Measurements from ENCODE around the gene SHCBP1. TPM values are rescaled to one million over a fixed set of nuclear protein-coding genes. Genes with fewer than 3 reads are reported as not detected.
"Not testable (repeated sequence)": the region's sequence is repeated elsewhere in the genome, so short reads cannot be mapped to it uniquely, and the experiment has no call there.

SHCBP1 gene
- total RNA-seq, 1 experiment from 2014 or later: 10.0 TPM

DNA sequence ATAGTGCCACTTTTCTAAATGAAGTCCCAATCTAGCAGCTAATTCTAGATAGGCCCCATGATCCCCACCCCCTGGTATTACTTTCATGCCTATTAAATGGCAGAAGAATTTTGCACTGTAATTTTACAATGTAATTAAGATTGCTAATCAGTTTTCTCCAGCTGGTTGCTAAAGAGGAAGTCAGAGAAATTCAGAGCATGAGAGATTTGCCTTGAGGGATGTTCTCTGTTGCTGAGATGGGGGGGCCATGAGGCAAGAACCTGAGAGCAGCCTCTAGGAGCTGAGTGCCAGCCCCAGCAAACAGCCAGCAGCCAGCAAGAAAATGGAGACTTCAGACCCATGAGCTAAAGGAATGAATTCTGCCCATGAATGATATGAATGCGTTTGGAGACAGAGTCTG lies 38.9 kb downstream of the SHCBP1 start:
- H3K27me3 ChIP-seq (ENCODE audit: control insufficient read depth, insufficient read depth, low read length): no peaks in the 10 kb centered on the region
- peaks cover 8% of the 10 kb centered on the region for H3K36me3 ChIP-seq (replicated peaks; ENCODE audit: control insufficient read depth, insufficient read depth, low read length)
- DNase-seq: no peak
- H3K4me3 ChIP-seq (ENCODE audit: insufficient read depth, low read depth, low read length): no peak overlapping the region

DNA sequence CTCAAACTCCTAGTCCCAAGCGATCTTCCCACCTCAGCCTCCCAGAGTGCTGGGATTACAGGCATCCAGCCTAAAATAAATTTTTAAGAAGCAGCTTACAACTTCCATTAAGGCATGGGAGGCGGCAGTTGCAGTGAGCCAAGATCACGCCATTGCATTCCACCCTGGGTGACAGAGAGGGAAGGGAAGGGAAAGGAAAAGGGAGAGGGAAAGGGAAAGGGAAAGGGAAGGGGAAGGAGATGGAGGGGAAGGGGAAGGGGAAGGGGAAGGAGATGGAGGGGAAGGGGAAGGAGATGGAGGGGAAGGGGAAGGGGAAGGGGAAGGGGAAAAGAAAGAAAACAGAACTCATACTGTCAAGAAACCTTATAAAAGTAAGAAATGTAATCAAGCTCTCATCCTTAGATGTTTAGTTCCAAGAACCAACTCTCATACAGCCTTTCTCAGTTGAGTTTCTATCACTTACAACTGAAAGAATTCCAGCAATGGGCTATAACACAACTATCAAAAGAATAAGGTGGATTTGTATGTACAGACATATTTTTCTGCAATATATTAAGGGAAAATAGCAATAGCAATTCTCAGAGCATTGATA lies 43.1 kb downstream of the SHCBP1 start:
- Histone ChIP-seq H3K4me3 (ENCODE audit: insufficient read depth, low read depth, low read length) (no peak overlapping the region), H3K27me3 (ENCODE audit: control insufficient read depth, insufficient read depth, low read length) (no peaks in the 10 kb centered on the region), H3K36me3 (replicated peaks; ENCODE audit: control insufficient read depth, insufficient read depth, low read length) (peaks cover 8% of the 10 kb centered on the region)
- DNase-seq: no peak

GRCh38 chr16:46573834-46574159 lies 47.4 kb downstream of the SHCBP1 start:
- Histone ChIP-seq H3K27me3 (ENCODE audit: control insufficient read depth, insufficient read depth, low read length) (no peaks in the 10 kb centered on the region), H3K36me3 (replicated peaks; ENCODE audit: control insufficient read depth, insufficient read depth, low read length) (no peaks in the 10 kb centered on the region), H3K4me3 (ENCODE audit: insufficient read depth, low read depth, low read length) (no peak overlapping the region)
- no peak for DNase-seq

- Histone ChIP-seq H3K27me3 (ENCODE audit: control insufficient read depth, insufficient read depth, low read length) (no peaks in the 10 kb centered on the region), H3K36me3 (replicated peaks; ENCODE audit: control insufficient read depth, insufficient read depth, low read length) (no peaks in the 10 kb centered on the region), H3K4me3 (ENCODE audit: insufficient read depth, low read depth, low read length) (no peak overlapping the region)
- no peak for DNase-seq
These were observed 48.0 kb downstream of the SHCBP1 start for GRCh38 chr16:46573008-46573833.

DNA sequence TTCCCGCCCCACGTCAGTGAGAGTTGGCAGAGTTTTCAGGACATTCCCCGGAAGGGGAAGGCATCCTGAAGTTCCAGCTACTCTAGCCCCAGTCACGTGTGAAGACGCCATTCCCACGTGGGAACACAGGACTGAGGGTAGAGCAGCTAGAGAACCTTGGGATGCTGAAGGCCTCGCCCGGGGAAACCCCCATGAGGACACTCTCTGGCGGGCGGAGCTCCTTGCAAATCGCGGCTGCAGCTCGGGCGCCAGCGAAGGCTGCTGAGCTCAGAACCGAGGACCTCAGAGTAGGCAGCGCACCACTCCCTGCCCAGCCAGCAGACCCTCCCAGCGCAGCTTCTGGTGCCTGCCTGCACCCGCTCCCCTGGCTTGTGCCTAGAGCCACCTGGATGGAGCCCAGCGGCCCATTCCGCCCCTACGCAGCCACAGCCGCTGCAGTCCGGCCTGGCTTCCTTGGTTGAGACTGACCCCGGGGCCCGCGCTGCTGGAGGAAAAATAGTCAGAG lies 51.9 kb downstream of the SHCBP1 start:
- H3K4me3 ChIP-seq (ENCODE audit: insufficient read depth, low read depth, low read length): no peak overlapping the region
- H3K36me3 ChIP-seq (replicated peaks; ENCODE audit: control insufficient read depth, insufficient read depth, low read length): no peaks in the 10 kb centered on the region
- peak; percentile 38 for DNase-seq
- no peaks in the 10 kb centered on the region for H3K27me3 ChIP-seq (ENCODE audit: control insufficient read depth, insufficient read depth, low read length)

GRCh38 chr16:46568472-46569230 lies 52.5 kb downstream of the SHCBP1 start:
- H3K27me3 ChIP-seq (ENCODE audit: control insufficient read depth, insufficient read depth, low read length): no peaks in the 10 kb centered on the region
- DNase-seq: peak; percentile 35
- no peak overlapping the region for H3K4me3 ChIP-seq (ENCODE audit: insufficient read depth, low read depth, low read length)
- no peaks in the 10 kb centered on the region for H3K36me3 ChIP-seq (replicated peaks; ENCODE audit: control insufficient read depth, insufficient read depth, low read length)

DNA sequence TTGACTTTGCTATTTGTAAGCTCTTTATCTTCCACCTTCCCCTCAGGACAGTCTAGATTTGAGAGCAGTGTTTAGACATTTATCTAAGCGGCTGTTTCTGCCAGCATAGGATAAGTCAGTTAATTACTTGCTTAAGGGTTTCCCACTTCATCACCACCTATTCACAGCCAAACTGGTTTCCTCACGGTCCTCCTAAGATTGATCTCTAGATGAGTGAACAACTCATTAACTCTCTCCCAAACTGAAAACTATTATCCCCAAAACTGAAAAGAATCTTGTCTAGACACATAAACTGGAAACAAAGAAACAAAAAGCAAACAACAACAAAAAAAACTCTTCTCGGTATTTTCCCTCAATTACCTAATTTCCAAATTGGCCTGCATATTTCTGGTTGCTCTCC lies 58.2 kb downstream of the SHCBP1 start:
- no peak overlapping the region for H3K4me3 ChIP-seq (ENCODE audit: insufficient read depth, low read depth, low read length)
- H3K36me3 ChIP-seq (replicated peaks; ENCODE audit: control insufficient read depth, insufficient read depth, low read length): no peaks in the 10 kb centered on the region
- DNase-seq: no peak
- H3K27me3 ChIP-seq (ENCODE audit: control insufficient read depth, insufficient read depth, low read length): no peaks in the 10 kb centered on the region

- DNase-seq: no peak
- no peaks in the 10 kb centered on the region for H3K27me3 ChIP-seq (ENCODE audit: control insufficient read depth, insufficient read depth, low read length)
- H3K4me3 ChIP-seq (ENCODE audit: insufficient read depth, low read depth, low read length): no peak overlapping the region
- H3K36me3 ChIP-seq (replicated peaks; ENCODE audit: control insufficient read depth, insufficient read depth, low read length): no peaks in the 10 kb centered on the region
These were observed 63.2 kb downstream of the SHCBP1 start for GRCh38 chr16:46558018-46558417.

- Histone ChIP-seq H3K27me3 (ENCODE audit: control insufficient read depth, insufficient read depth, low read length) (no peaks in the 10 kb centered on the region), H3K4me3 (ENCODE audit: insufficient read depth, low read depth, low read length) (no peak overlapping the region), H3K36me3 (replicated peaks; ENCODE audit: control insufficient read depth, insufficient read depth, low read length) (no peaks in the 10 kb centered on the region)
- DNase-seq: no peak
These were observed 65.2 kb downstream of the SHCBP1 start for GRCh38 chr16:46555951-46556350.

- not testable (repeated sequence) for H3K27me3 ChIP-seq (ENCODE audit: control insufficient read depth, insufficient read depth, low read length); H3K36me3 ChIP-seq (replicated peaks; ENCODE audit: control insufficient read depth, insufficient read depth, low read length); H3K4me3 ChIP-seq (ENCODE audit: insufficient read depth, low read depth, low read length); DNase-seq
These were observed 66.7 kb downstream of the SHCBP1 start for GRCh38 chr16:46554435-46554834.

GRCh38 chr16:46549477-46549876 lies 71.7 kb downstream of the SHCBP1 start:
- Histone ChIP-seq H3K4me3 (ENCODE audit: insufficient read depth, low read depth, low read length) (no peak overlapping the region), H3K27me3 (ENCODE audit: control insufficient read depth, insufficient read depth, low read length) (no peaks in the 10 kb centered on the region), H3K36me3 (replicated peaks; ENCODE audit: control insufficient read depth, insufficient read depth, low read length) (no peaks in the 10 kb centered on the region)
- no peak for DNase-seq

Other genes starting within 250 kb of the SHCBP1 start
- gene VPS35, start 67.8 kb upstream of the SHCBP1 start, total RNA-seq (2014; rRNA removed; shearing (Covaris generic)): 67.5 and 76.8 TPM in 2 replicates
- gene ORC6, start 68.3 kb upstream of the SHCBP1 start, total RNA-seq (2014; rRNA removed; shearing (Covaris generic)): 68.6 and 90.2 TPM in 2 replicates
- gene MYLK3, start 127.0 kb upstream of the SHCBP1 start, total RNA-seq (2014; rRNA removed; shearing (Covaris generic)): 0.78 and 2.3 TPM in 2 replicates
- gene C16orf87, start 209.8 kb upstream of the SHCBP1 start, total RNA-seq (2014; rRNA removed; shearing (Covaris generic)): 18.8 and 22.5 TPM in 2 replicates

Measured in H7 (cell line).